GM19397 (cell line): Measurements from ENCODE around the gene RNF13.
"Not testable (repeated sequence)": the region's sequence is repeated elsewhere in the genome, so short reads cannot be mapped to it uniquely, and the experiment has no call there.

Experiments used
- ATAC-seq: cut with Tn5 transposase; IDR thresholded peaks from one replicate; pipeline ENCODE4 v1.9.1; 2021; ENCODE audit warnings: mild to moderate bottlenecking, moderate library complexity; ENCODE audit not compliant: unreplicated experiment

RNF13 gene

DNA sequence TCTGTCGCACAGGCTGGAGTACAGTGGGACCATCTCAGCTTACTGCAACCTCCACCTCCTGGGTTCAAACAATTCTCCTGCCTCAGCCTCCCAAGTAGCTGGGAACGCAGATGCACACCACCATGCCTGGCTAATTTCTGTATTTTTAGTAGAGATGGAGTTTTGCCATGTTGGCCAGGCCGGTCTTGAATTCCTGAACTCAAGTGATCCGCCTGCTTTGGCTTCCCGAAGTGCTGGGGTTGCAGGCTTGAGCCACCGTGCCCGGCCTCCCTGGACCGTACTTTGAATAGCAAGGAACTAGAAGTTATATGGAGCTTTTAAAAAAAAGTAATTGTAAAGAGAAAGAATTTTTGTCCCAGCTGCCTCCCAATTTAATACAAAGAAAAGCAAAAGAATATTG is 12.3 kb upstream of the RNF13 start:
- ATAC-seq: no peak

DNA sequence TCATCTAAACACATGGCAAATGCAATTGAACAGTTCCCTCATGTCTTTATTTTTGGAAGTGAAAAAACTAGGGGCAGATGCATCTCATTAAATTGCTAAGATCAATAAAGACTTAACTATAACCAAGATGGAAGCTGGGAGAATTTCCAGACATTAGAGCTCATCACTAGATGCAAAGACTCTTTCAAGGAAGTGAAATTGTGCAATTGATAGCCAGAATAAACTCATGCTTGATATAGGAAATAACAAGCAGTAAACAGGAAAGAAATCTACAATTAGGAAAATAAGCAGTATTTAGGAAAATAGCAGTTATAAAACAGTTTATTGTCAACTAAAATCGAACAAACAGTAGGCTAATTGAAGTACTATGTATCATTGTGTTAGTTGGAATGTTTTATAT is 11.8 kb upstream of the RNF13 start:
- no peak for ATAC-seq

GRCh38 chr3:149801639-149802038 is 11.4 kb upstream of the RNF13 start:
- ATAC-seq: no peak

GRCh38 chr3:149806171-149806778 is 6.7 kb upstream of the RNF13 start:
- ATAC-seq: no peak

DNA sequence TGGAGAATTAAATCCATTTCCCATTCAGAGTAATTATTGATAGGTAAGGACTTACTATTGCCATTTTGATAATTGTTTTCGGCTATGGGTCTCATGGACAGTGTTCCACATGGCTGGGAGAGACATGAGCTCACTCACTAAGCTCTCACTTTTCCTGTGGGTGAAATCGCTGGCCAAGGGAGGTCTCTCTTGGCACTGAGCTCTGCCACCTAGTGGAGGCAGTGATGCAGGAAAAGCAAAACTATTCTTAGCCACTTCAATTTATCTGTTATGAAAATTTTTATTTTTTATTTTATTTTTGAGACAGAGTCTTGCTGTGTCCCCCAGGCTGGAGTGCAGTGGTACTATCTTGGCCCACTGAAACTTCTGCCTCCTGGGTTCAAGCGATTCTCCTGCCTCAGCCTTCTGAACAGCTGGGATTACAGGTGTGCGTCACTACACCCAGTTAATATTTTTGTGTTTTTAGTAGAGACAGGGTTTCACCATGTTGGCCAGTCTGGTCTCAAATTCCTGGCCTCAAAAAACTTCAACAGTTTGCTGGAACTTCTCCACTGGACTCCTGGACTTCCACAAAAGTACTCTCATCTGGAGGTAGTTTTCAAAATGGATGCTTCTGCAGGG is 4.7 kb upstream of the RNF13 start:
- no peak for ATAC-seq

DNA sequence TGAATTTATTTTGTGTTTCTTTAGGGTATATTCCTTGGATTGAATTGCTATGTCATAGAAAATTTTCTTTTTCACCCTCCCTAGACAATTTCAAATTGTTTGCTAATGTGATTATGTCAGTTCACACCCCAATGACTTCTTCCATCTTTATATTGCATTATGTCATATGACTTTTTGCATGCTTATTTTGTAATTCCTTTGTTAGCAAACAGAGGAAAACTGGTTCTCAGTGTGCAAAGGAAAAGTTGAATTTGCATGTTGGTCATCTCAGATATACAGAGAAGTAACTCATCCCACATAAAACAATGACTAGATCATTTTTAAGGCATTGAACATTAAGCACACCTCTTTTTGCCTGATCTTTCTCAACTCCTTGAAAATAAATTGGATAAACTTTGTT is 3.3 kb upstream of the RNF13 start:
- no peak for ATAC-seq

DNA sequence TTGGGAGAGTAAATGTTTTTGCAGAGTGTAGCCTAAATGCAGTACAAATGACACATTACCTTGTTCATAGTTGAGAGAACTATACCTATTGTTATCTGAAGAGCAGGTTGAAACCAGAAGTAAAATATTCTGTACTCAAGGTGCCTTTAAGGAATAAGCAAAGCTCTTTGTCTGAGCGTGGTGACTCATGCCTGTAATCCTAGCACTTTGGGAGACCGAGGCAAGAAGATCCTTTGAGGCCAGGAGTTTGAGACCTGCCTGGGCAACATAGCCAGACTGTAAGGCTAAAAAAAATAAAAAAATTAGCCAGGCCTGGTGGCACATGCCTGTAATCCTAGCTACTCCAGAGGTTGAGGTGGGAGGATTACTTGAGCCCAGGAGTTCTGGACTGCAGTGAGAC is 2.2 kb upstream of the RNF13 start:
- no peak for ATAC-seq

- no peak for ATAC-seq
These were observed 830 bp upstream of the RNF13 start for GRCh38 chr3:149812165-149812605.

DNA sequence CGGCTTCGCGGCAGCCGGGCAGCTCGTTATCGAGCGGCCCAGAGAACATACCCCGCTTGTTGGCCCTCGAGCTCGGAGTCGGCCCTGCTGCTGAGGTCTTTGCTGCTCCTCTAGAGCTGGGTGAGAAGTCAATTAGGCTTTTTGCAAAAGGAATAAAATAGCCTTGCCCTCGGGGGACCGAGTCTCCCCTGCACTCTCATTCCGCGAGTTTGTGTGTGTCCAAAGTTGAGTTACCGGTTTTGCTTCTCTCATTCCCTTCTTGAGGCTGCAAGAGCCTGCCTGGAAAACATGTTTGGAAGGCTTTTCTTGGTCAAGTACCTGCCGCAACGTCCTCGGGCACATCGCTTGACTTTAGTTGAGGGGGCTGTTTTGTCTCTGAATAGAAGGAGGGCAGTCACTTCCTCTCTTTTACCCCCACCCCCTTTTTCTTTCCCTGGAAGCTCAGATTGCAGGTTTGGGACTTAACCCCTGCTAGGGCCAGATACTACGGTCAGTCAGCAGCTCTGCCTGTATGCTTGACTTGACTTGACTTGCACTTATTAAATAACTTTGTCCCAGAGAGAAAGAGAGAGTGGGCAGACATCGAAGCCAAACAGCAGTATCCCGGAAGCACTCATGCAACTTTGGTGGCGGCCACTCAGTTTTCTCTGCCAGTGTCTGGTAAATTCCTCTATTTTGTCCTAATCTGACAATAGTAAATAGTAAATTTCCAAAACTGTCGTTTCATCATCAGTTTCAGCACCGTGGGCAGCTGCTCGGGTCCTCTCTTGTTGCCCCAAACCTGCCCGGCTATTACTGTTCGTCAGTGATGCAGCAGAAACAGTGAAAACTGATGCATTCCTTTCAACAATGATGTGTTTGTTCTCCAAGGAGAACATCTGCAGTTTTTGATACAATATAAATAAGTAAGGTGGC is 609 bp downstream of the RNF13 start:
- ATAC-seq: peak; percentile 11

GRCh38 chr3:149815321-149815720 is 2.3 kb downstream of the RNF13 start:
- no peak for ATAC-seq

GRCh38 chr3:149815728-149816127 is 2.7 kb downstream of the RNF13 start:
- no peak for ATAC-seq

DNA sequence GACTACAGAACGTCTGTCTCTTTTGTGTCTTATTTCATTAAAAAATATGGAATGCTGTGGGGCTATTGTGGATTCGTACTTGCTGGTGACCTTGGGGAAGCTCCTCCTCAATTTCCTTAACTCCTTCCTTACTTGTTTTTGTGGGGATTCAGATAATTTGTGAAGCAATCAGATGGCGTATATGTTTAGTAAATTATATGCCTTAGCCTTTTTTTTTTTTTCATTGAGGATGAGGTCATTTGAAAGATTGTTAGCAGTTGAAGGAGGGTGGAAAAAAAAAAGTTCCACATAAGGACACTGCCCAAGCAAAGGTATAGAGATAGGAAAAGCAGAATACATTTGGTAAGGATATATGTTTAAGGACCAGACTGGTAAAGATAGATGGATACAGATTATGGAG is 3.3 kb downstream of the RNF13 start:
- no peak for ATAC-seq

DNA sequence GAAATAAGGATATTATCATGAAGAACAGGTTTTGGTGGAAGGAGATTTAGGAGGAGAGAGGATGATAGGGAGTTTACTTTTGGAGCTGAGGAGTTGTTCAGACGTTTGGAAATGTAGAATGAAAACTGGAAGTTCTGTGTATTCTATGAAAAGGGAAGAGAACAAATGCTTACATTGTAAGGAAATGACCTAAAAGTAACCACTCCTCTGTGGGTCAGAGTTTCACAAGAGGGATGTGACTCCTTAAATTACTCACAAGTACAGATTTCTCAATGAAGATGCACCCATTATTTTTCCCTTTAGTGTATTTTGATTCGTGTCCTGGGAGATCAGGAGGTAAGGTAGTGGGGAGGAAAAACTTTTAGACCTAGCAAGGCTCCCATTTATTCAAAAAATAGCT is 4.0 kb downstream of the RNF13 start:
- ATAC-seq: no peak

- no peak for ATAC-seq
These were observed 6.4 kb downstream of the RNF13 start for GRCh38 chr3:149819432-149819831.

- ATAC-seq: no peak
These were observed 7.2 kb downstream of the RNF13 start for GRCh38 chr3:149820183-149820582.

GRCh38 chr3:149826636-149827035 is 13.6 kb downstream of the RNF13 start:
- ATAC-seq: no peak

GRCh38 chr3:149828390-149828789 is 15.4 kb downstream of the RNF13 start:
- no peak for ATAC-seq

- ATAC-seq: not testable (repeated sequence)
These were observed 16.6 kb downstream of the RNF13 start for GRCh38 chr3:149829631-149830030.

DNA sequence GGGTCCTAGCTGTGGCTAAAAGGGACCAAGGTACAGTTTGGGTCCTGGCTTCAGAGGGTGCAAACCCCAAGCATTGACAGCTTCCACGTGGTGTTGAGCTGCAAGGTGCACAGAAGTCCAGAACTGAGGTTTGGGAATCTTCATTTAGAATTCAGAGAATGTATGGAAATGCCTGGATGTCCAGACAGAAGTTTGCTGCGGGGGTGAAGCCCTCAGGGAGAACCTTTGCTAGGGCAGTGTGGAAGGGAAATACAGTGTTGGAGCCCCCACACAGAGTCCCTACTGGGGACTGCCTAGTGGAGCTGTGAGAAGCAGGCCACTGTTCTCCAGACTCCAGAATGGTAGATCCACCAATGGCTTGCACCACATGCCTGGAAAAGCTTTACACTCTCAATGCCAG is 17.9 kb downstream of the RNF13 start:
- no peak for ATAC-seq

GRCh38 chr3:149831321-149831720 is 18.3 kb downstream of the RNF13 start:
- no peak for ATAC-seq

DNA sequence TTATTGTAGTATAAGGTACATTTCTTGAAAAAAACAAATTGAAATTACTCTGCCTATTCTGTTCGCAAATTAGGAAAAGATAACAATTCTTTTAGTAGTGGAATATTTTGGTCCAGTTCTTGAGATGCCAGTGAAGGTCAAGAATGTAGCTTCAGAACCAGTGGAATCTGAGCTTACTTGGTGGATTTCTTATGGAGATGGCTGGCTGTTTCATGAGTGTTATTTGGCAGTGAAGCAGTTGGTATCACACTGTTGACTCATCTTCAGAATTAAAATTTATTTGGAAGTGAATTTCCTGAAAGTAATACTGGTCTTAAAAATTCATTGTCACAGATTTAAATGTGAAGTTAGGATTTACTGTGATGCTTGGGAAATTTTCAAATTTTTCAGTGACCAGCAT is 19.1 kb downstream of the RNF13 start:
- ATAC-seq: no peak

- no peak for ATAC-seq
These were observed 20.2 kb downstream of the RNF13 start for GRCh38 chr3:149833241-149833640.
